Hepatocyte (in vitro differentiated cells): ENCODE measurements around the gene INO80.

Experiments
- EZH2phosphoT487 ChIP-seq: fragments of 200-600 bp; sonication (generic); IDR thresholded peaks from one replicate; pipeline ENCODE4 v1.6.1; 2018; ENCODE audit warnings: antibody characterized with exemption, mild to moderate bottlenecking, low read depth, moderate library complexity; ENCODE audit not compliant: unreplicated experiment, severe bottlenecking
- TF ChIP-seq, protein P1 (sequence below): fragments of 200-600 bp; sonication (generic); IDR thresholded peaks from 2 replicates; pipeline ENCODE4 v1.5.1; 2016; ENCODE audit warnings: antibody characterized with exemption, mild to moderate bottlenecking; ENCODE audit not compliant: poor library complexity

DNA sequence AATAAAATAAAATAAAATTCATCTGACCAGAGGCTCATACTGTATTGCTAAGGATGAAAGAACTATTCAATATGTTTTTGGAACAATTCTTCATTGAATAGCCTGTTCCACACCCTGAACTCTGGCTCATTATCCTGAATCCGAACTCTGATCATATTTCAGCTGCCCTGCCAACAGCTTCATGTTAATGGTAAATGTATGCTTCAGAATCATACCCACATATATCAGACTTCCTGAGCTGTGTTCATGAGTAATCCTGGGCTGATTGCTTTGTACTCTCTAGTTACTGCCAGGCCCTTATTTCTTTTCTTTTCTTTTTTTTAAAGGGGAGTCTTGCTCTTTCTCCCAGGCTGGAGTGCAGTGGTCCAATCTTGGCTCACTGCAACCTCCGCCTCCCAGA is 11.8 kb downstream of the INO80 start:
- TF ChIP-seq, protein P1, sequence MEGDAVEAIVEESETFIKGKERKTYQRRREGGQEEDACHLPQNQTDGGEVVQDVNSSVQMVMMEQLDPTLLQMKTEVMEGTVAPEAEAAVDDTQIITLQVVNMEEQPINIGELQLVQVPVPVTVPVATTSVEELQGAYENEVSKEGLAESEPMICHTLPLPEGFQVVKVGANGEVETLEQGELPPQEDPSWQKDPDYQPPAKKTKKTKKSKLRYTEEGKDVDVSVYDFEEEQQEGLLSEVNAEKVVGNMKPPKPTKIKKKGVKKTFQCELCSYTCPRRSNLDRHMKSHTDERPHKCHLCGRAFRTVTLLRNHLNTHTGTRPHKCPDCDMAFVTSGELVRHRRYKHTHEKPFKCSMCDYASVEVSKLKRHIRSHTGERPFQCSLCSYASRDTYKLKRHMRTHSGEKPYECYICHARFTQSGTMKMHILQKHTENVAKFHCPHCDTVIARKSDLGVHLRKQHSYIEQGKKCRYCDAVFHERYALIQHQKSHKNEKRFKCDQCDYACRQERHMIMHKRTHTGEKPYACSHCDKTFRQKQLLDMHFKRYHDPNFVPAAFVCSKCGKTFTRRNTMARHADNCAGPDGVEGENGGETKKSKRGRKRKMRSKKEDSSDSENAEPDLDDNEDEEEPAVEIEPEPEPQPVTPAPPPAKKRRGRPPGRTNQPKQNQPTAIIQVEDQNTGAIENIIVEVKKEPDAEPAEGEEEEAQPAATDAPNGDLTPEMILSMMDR: no peak
- TF ChIP-seq EZH2phosphoT487: no peak
